Endothelial cell of umbilical vein (primary cell): ENCODE results near the gene LRRN4.

Experiments used
- CTCF ChIP-seq, 2 donors: IDR thresholded peaks; 1 replicate in 1 of 2; 2 replicates in 1 of 2; pipeline ENCODE4 v1.5.1; 2011; ENCODE audit warnings: low read length in 2 of 2, mild to moderate bottlenecking in 2 of 2, moderate library complexity in 2 of 2, control low read depth in 1 of 2, inconsistent platforms in 1 of 2, low read depth in 1 of 2; ENCODE audit not compliant: insufficient read depth in 1 of 2; ENCODE audit errors: extremely low read depth in 1 of 2
- EZH2 ChIP-seq: IDR thresholded peaks from 2 replicates; pipeline ENCODE4 v1.6.1; 2012; ENCODE audit warnings: borderline replicate concordance, low read depth, mild to moderate bottlenecking, moderate library complexity, low read length, inconsistent platforms; ENCODE audit not compliant: severe bottlenecking
- FOS ChIP-seq: IDR thresholded peaks from 2 replicates; pipeline ENCODE4 v1.6.1; 2011; ENCODE audit warnings: mild to moderate bottlenecking, low read length, moderate library complexity, borderline replicate concordance; ENCODE audit not compliant: insufficient read depth
- JUN ChIP-seq: IDR thresholded peaks from 2 replicates; pipeline ENCODE4 v1.6.1; 2011; ENCODE audit warnings: borderline replicate concordance, low read depth; ENCODE audit not compliant: insufficient read length, insufficient read depth
- MYC ChIP-seq: IDR thresholded peaks from one replicate; pipeline ENCODE4 v1.6.1; 2011; ENCODE audit warnings: mild to moderate bottlenecking, low read depth, low read length
- POLR2A ChIP-seq: IDR thresholded peaks from 2 replicates; pipeline ENCODE4 v1.6.1; 2012; ENCODE audit warnings: low read depth, mild to moderate bottlenecking, control low read depth, low read length
- POLR2AphosphoS5 ChIP-seq: IDR thresholded peaks from 2 replicates; pipeline ENCODE4 v1.6.1; 2012; ENCODE audit warnings: low read depth, mild to moderate bottlenecking, control low read depth, low read length, moderate library complexity; ENCODE audit not compliant: insufficient read depth
- TF ChIP-seq, protein P1 (sequence below): IDR thresholded peaks from 2 replicates; pipeline ENCODE4 v1.6.1; 2011; ENCODE audit not compliant: insufficient read depth, insufficient read length

- TF ChIP-seq CTCF (IDR thresholded peaks at IDR 0.05; ENCODE audit: extremely low read depth in 1 of 2, insufficient read depth in 1 of 2, low read depth in 1 of 2, low read length in 2 of 2) (no peak), POLR2A (no peak), POLR2AphosphoS5 (no peak), MYC (no peak), EZH2 (no peak), FOS (no peak), JUN (no peak)
- TF ChIP-seq, protein P1, sequence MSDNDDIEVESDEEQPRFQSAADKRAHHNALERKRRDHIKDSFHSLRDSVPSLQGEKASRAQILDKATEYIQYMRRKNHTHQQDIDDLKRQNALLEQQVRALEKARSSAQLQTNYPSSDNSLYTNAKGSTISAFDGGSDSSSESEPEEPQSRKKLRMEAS, result no peak
Measured at GRCh38 chr20:6086868-6087267, 33.0 kb upstream of the LRRN4 start.
